ENCODE data around the gene LMBRD2. TPM values are rescaled to one million over a fixed set of nuclear protein-coding genes. Genes with fewer than 3 reads are reported as not detected.

The LMBRD2 gene
- total and polyA plus RNA-seq, 2 donors (not counting 3 experiments of a cell fraction or from before 2014, with no cell fraction given): 1.2 to 5.2 TPM

DNA sequence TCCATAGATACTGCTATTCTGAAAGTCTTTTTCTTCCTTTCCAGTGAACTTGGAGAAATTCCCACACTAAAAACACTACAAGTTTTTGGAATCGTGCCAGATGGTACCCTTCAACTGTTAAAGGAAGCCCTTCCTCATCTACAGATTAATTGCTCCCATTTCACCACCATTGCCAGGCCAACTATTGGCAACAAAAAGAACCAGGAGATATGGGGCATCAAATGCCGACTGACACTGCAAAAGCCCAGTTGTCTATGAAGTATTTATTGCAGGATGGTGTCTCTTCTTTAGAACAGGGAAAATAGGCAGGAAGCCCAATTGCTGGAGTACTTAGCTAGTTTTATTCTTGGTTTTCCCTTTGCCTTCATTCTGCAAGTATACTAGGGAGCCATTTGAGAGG, 30.1 kb upstream of the LMBRD2 start:
- H3K4me3 ChIP-seq (replicated peaks in 1 of 3; ENCODE audit: insufficient read depth in 1 of 3, low read depth in 1 of 3, low read length in 3 of 3): no peak overlapping the region
- no peaks in the 10 kb centered on the region for H3K9me1 ChIP-seq (replicated peaks; ENCODE audit: control insufficient read depth, extremely low read depth, insufficient read depth, low read length)
- dilution Hi-C loops (cut with MboI; ENCODE audit: extremely low pct_ligation_motif_present, low sequenced_read_pairs) (no loop called here), intact Hi-C loops (cut with micrococcal nuclease) (no loop called here)
- no peak overlapping the region for H2AFZ ChIP-seq (ENCODE audit: low read depth, low read length)
- POLR2A ChIA-PET: no interaction called here
- peaks cover 0 to 10% of the 10 kb centered on the region in 2 experiments for H3K36me3 ChIP-seq (ENCODE audit: control insufficient read depth in 2 of 2, extremely low read depth in 1 of 2, insufficient read depth in 2 of 2, low read length in 2 of 2)
- no peaks in the 10 kb centered on the region for H3K79me2 ChIP-seq (ENCODE audit: control insufficient read depth, insufficient read depth, low read length)
- FAIRE-seq: no peak
- CTCF ChIA-PET: interaction anchor here (0.7 to 0.9 kb wide), 2 partner anchors 12 to 60 kb away, joined by 3 read pairs; partner anchors contain the start of gene NADK2
- BruUV-seq (replicated peaks): no TSS peak
- H3K4me1 ChIP-seq (ENCODE audit: control insufficient read depth, extremely low read depth, insufficient read depth, low read length): no peaks in the 10 kb centered on the region
- no peak overlapping the region for H3K27ac ChIP-seq (ENCODE audit: insufficient read depth, low read depth, low read length)
- DNase-seq (ENCODE audit: low read depth, low spot score): no peak
- no peaks in the 10 kb centered on the region for H4K20me1 ChIP-seq (replicated peaks; ENCODE audit: control insufficient read depth, extremely low read depth, insufficient read depth, low read length)
- no peak overlapping the region for H3K9ac ChIP-seq (replicated peaks; ENCODE audit: extremely low read depth, insufficient read depth, low read length)
- H3K9me3 ChIP-seq (replicated peaks; ENCODE audit: control insufficient read depth, insufficient read depth, low read length): no peaks in the 10 kb centered on the region
- no peaks in the 10 kb centered on the region for H3K27me3 ChIP-seq (ENCODE audit: control insufficient read depth in 2 of 2, insufficient read depth in 2 of 2, low read length in 2 of 2)
- no peak for TF ChIP-seq POLR2A (IDR thresholded peaks at IDR 0.05; ENCODE audit: low read depth, low read length)
- no peak for TF ChIP-seq MYC (IDR thresholded peaks at IDR 0.05; ENCODE audit: low read depth, low read length)
- no peak for TF ChIP-seq FOS (IDR thresholded peaks at IDR 0.05; ENCODE audit: borderline replicate concordance, insufficient read depth, low read length)
- TF ChIP-seq, protein P1, sequence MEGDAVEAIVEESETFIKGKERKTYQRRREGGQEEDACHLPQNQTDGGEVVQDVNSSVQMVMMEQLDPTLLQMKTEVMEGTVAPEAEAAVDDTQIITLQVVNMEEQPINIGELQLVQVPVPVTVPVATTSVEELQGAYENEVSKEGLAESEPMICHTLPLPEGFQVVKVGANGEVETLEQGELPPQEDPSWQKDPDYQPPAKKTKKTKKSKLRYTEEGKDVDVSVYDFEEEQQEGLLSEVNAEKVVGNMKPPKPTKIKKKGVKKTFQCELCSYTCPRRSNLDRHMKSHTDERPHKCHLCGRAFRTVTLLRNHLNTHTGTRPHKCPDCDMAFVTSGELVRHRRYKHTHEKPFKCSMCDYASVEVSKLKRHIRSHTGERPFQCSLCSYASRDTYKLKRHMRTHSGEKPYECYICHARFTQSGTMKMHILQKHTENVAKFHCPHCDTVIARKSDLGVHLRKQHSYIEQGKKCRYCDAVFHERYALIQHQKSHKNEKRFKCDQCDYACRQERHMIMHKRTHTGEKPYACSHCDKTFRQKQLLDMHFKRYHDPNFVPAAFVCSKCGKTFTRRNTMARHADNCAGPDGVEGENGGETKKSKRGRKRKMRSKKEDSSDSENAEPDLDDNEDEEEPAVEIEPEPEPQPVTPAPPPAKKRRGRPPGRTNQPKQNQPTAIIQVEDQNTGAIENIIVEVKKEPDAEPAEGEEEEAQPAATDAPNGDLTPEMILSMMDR (IDR thresholded peaks at IDR 0.05; ENCODE audit: extremely low read depth in 1 of 2, insufficient read depth in 1 of 2, low read depth in 1 of 2, low read length in 2 of 2): no peak
- no peak for TF ChIP-seq EZH2 (IDR thresholded peaks at IDR 0.05; ENCODE audit: borderline replicate concordance, low read depth, low read length, severe bottlenecking)
- no peak overlapping the region for H3K4me2 ChIP-seq (ENCODE audit: insufficient read depth, low read length)

Data from endothelial cell of umbilical vein (primary cell).